SK-N-MC (cell line): ENCODE data around the gene ZNF841.
"Not testable (repeated sequence)": the region's sequence is repeated elsewhere in the genome, so short reads cannot be mapped to it uniquely, and the experiment has no call there.

Source experiments
- DNase-seq: peaks from one replicate; pipeline ENCODE4 v3.0.0-alpha.2; 2011; ENCODE audit warnings: low read depth, low spot score
- H3K27ac ChIP-seq: fragments of 200-600 bp; sonication (generic); 2 replicates; pipeline ENCODE4 v1.5.1; 2016; ENCODE audit warnings: mixed run types
- H3K36me3 ChIP-seq: fragments of 200-600 bp; sonication (generic); 2 replicates; pipeline ENCODE4 v1.6.1; 2017; ENCODE audit warnings: antibody characterized with exemption, low read length, mixed read lengths; ENCODE audit not compliant: insufficient read depth
- H3K4me3 ChIP-seq: fragments of 200-600 bp; sonication (generic); 2 replicates; pipeline ENCODE4 v1.5.1; 2016
- H3K9ac ChIP-seq: fragments of 200-600 bp; sonication (generic); 2 replicates; pipeline ENCODE4 v1.8.0; 2017; ENCODE audit warnings: mixed run types, mixed read lengths; ENCODE audit not compliant: insufficient read length
- H3K9me3 ChIP-seq: fragments of 200-600 bp; sonication (generic); 2 replicates; pipeline ENCODE4 v1.6.1; 2017; ENCODE audit warnings: low read depth, mild to moderate bottlenecking, antibody characterized with exemption, low read length, moderate library complexity, mixed read lengths
- EZH2 ChIP-seq: fragments of 200-600 bp; sonication (generic); IDR thresholded peaks from one replicate; pipeline ENCODE4 v1.6.1; 2017; ENCODE audit warnings: antibody characterized with exemption
- FOXP2 ChIP-seq: optimal IDR thresholded peaks from 2 replicates; pipeline ENCODE3; 2011; ENCODE audit warnings: mild to moderate bottlenecking, moderate library complexity; ENCODE audit not compliant: insufficient read depth; ENCODE audit errors: extremely low read length, control extremely low read depth
- POLR2AphosphoS5 ChIP-seq: IDR thresholded peaks from 2 replicates; pipeline ENCODE4 v1.6.1; 2012; ENCODE audit warnings: mild to moderate bottlenecking, low read depth, low read length, borderline replicate concordance

Gene ZNF841

GRCh38 chr19:52039169-52039568 lies 56.4 kb downstream of the ZNF841 start:
- no peak for TF ChIP-seq EZH2
- TF ChIP-seq FOXP2, result no peak
- no peak for TF ChIP-seq POLR2AphosphoS5
- peaks cover 13% of the 10 kb centered on the region; the same call in 1 of the 2 replicates for H3K9me3 ChIP-seq
- no peak overlapping the region for H3K4me3 ChIP-seq
- no peak overlapping the region for H3K27ac ChIP-seq
- H3K36me3 ChIP-seq, result peaks cover 48% of the 10 kb centered on the region
- DNase-seq, result no peak
- H3K9ac ChIP-seq, result no peak overlapping the region

- Histone ChIP-seq H3K27ac (no peak overlapping the region), H3K4me3 (no peak overlapping the region), H3K9me3 (peaks cover 29% of the 10 kb centered on the region), H3K9ac (no peak overlapping the region), H3K36me3 (peaks cover 53% of the 10 kb centered on the region)
- TF ChIP-seq EZH2 (no peak), POLR2AphosphoS5 (no peak), FOXP2 (no peak)
- no peak for DNase-seq
These were observed 61.4 kb downstream of the ZNF841 start for GRCh38 chr19:52034051-52034728.

- DNase-seq, result no peak
These were observed 66.8 kb downstream of the ZNF841 start for GRCh38 chr19:52028780-52029123.

GRCh38 chr19:52028027-52028779 lies 67.4 kb downstream of the ZNF841 start, which contains the start of gene ZNF614:
TSS of gene ZNF614 (minus strand) at chr19:52028379. CDS start at chr19:52025745, 2,634 bp downstream.
- DNase-seq, result no peak
- peaks cover 50% of the 10 kb centered on the region for H3K36me3 ChIP-seq
- H3K27ac ChIP-seq, result peak within 1 kb of the TSS; percentile 80
- peak within 1 kb of the TSS; percentile 96 for H3K4me3 ChIP-seq
- peaks cover 29% of the 10 kb centered on the region for H3K9me3 ChIP-seq
- TF ChIP-seq POLR2AphosphoS5 (peak; percentile 83), FOXP2 (no peak)
- peak within 1 kb of the TSS; percentile 91 for H3K9ac ChIP-seq

More at GRCh38 chr19:52028780-52029123, 66.8 kb downstream of the ZNF841 start:
- TF ChIP-seq EZH2 (no peak), FOXP2 (no peak), POLR2AphosphoS5 (no peak)
- H3K4me3 ChIP-seq, result peak overlapping the region; percentile 96
- H3K9me3 ChIP-seq, result peaks cover 29% of the 10 kb centered on the region
- peak overlapping the region; percentile 91 for H3K9ac ChIP-seq
- peaks cover 50% of the 10 kb centered on the region for H3K36me3 ChIP-seq
- H3K27ac ChIP-seq, result peak overlapping the region; percentile 80

- Histone ChIP-seq H3K36me3 (peaks cover 61% of the 10 kb centered on the region), H3K9me3 (peaks cover 35% of the 10 kb centered on the region)
- not testable (repeated sequence) for DNase-seq, H3K27ac ChIP-seq, H3K4me3 ChIP-seq, H3K9ac ChIP-seq
These were observed 69.1 kb downstream of the ZNF841 start for GRCh38 chr19:52026255-52026990.

- peaks cover 67% of the 10 kb centered on the region for H3K36me3 ChIP-seq
These were observed 71.1 kb downstream of the ZNF841 start for GRCh38 chr19:52024478-52024877.

GRCh38 chr19:52022193-52022592 lies 73.4 kb downstream of the ZNF841 start:
- TF ChIP-seq POLR2AphosphoS5 (no peak), EZH2 (no peak), FOXP2 (no peak)
- H3K36me3 ChIP-seq, result peaks cover 88% of the 10 kb centered on the region
- H3K4me3 ChIP-seq, result no peak overlapping the region
- H3K9me3 ChIP-seq, result peaks cover 42% of the 10 kb centered on the region
- H3K27ac ChIP-seq, result no peak overlapping the region
- DNase-seq, result no peak
- no peak overlapping the region for H3K9ac ChIP-seq

More at GRCh38 chr19:52024478-52024877, 71.1 kb downstream of the ZNF841 start:
- H3K27ac ChIP-seq, H3K4me3 ChIP-seq, H3K9ac ChIP-seq, DNase-seq: not testable (repeated sequence)
- peaks cover 34% of the 10 kb centered on the region for H3K9me3 ChIP-seq

GRCh38 chr19:52020506-52020905 lies 75.1 kb downstream of the ZNF841 start:
- TF ChIP-seq FOXP2 (no peak), EZH2 (no peak)
- H3K27ac ChIP-seq, result no peak overlapping the region
- H3K4me3 ChIP-seq, result no peak overlapping the region
- peaks cover 92% of the 10 kb centered on the region for H3K36me3 ChIP-seq
- DNase-seq, result no peak
- peaks cover 57% of the 10 kb centered on the region for H3K9me3 ChIP-seq
- H3K9ac ChIP-seq, result no peak overlapping the region
